Measurements from ENCODE around the gene MEX3D. TPM values are rescaled to one million over a fixed set of nuclear protein-coding genes. Genes with fewer than 3 reads are reported as not detected.

Gene MEX3D
- total RNA-seq, 1 experiment from 2014 or later, result 64.0 TPM

- no peak for ATAC-seq
- no peak overlapping the region for H3K27ac ChIP-seq (ENCODE audit: low read length)
- H4K20me1 ChIP-seq (ENCODE audit: low read length), result no peaks in the 10 kb centered on the region
- H3K9me3 ChIP-seq (ENCODE audit: low read length), result no peaks in the 10 kb centered on the region
- ChIA-PET POLR2A (ENCODE audit: unreplicated experiment) (no interaction called here), CTCF (no interaction called here)
- no peaks in the 10 kb centered on the region for H3K9me2 ChIP-seq (replicated peaks; ENCODE audit: low read length)
- H3K27me3 ChIP-seq (ENCODE audit: low read length), result no peaks in the 10 kb centered on the region
- peaks cover 3% of the 10 kb centered on the region; the same call in 1 of the 2 replicates for H3K4me1 ChIP-seq (ENCODE audit: insufficient read depth, low read length)
- peaks cover 3% of the 10 kb centered on the region; the same call in 1 of the 2 replicates for H3K79me2 ChIP-seq (ENCODE audit: low read length)
- no peak overlapping the region for H3K9ac ChIP-seq (ENCODE audit: low read length)
- no peak overlapping the region for H2AFZ ChIP-seq (ENCODE audit: low read length)
- H3F3A ChIP-seq (ENCODE audit: low read length, unreplicated experiment), result no peaks in the 10 kb centered on the region
- peak overlapping the region; percentile 85; the same call in 1 of the 2 replicates for H3K4me2 ChIP-seq (ENCODE audit: low read length)
- TF ChIP-seq, protein P1, sequence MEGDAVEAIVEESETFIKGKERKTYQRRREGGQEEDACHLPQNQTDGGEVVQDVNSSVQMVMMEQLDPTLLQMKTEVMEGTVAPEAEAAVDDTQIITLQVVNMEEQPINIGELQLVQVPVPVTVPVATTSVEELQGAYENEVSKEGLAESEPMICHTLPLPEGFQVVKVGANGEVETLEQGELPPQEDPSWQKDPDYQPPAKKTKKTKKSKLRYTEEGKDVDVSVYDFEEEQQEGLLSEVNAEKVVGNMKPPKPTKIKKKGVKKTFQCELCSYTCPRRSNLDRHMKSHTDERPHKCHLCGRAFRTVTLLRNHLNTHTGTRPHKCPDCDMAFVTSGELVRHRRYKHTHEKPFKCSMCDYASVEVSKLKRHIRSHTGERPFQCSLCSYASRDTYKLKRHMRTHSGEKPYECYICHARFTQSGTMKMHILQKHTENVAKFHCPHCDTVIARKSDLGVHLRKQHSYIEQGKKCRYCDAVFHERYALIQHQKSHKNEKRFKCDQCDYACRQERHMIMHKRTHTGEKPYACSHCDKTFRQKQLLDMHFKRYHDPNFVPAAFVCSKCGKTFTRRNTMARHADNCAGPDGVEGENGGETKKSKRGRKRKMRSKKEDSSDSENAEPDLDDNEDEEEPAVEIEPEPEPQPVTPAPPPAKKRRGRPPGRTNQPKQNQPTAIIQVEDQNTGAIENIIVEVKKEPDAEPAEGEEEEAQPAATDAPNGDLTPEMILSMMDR (conservative IDR thresholded peaks at IDR 0.05; ENCODE audit: low read depth, low read length), result no peak
- no peak for TF ChIP-seq EZH2 (IDR thresholded peaks at IDR 0.05; ENCODE audit: low read length, unreplicated experiment)
- TF ChIP-seq EZH2phosphoT487 (IDR thresholded peaks at IDR 0.05; ENCODE audit: borderline replicate concordance, low read length), result no peak
- no peaks in the 10 kb centered on the region for H3K36me3 ChIP-seq (ENCODE audit: low read depth, low read length)
- intact Hi-C loops (cut with micrococcal nuclease), result no loop called here
- no peak overlapping the region for H3K4me3 ChIP-seq (ENCODE audit: low read length)
- no peak for DNase-seq
- BruUV-seq (replicated peaks), result no TSS peak
Observed at GRCh38 chr19:1511318-1512317, 56.5 kb downstream of the MEX3D start.

DNA sequence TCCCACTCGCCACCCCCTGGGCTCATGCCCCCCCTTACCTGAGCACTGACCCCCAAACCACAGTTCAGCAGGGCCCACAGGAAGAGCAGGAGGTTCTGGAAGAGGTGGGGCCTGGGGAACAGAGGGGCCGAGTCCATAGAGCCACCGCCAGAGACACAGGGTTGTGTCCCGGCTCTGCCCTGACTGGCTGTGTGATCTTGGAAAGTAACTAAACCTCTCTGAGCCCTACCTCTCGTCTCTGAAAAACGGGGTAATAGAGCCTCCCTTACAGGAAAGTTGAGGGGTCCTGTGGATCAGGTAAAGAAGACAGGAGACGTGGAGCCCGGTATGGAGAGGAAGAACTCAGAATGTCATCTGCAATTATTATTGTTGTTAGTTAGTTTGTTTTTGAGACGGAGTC is 57.3 kb downstream of the MEX3D start:
- H3K4me3 ChIP-seq (ENCODE audit: low read length), result no peak overlapping the region
- peaks cover 3% of the 10 kb centered on the region; the same call in 1 of the 2 replicates for H3K4me1 ChIP-seq (ENCODE audit: insufficient read depth, low read length)
- DNase-seq (no peak), ATAC-seq (no peak)
- no peaks in the 10 kb centered on the region for H3K27me3 ChIP-seq (ENCODE audit: low read length)
- no peaks in the 10 kb centered on the region for H3K36me3 ChIP-seq (ENCODE audit: low read depth, low read length)
- H2AFZ ChIP-seq (ENCODE audit: low read length), result no peak overlapping the region
- no peaks in the 10 kb centered on the region for H3K9me2 ChIP-seq (replicated peaks; ENCODE audit: low read length)
- intact Hi-C loops (cut with micrococcal nuclease), result no loop called here
- H3K9me3 ChIP-seq (ENCODE audit: low read length), result no peaks in the 10 kb centered on the region
- no peaks in the 10 kb centered on the region for H3F3A ChIP-seq (ENCODE audit: low read length, unreplicated experiment)
- H3K79me2 ChIP-seq (ENCODE audit: low read length), result peaks cover 3% of the 10 kb centered on the region; the same call in 1 of the 2 replicates
- no peak overlapping the region for H3K27ac ChIP-seq (ENCODE audit: low read length)
- POLR2A ChIA-PET (ENCODE audit: unreplicated experiment), result no interaction called here
- no peak overlapping the region for H3K9ac ChIP-seq (ENCODE audit: low read length)
- TF ChIP-seq EZH2phosphoT487 (IDR thresholded peaks at IDR 0.05; ENCODE audit: borderline replicate concordance, low read length), result no peak
- no peak for TF ChIP-seq EZH2 (IDR thresholded peaks at IDR 0.05; ENCODE audit: low read length, unreplicated experiment)
- TF ChIP-seq, protein P1 (conservative IDR thresholded peaks at IDR 0.05; ENCODE audit: low read depth, low read length), result no peak
- no peaks in the 10 kb centered on the region for H4K20me1 ChIP-seq (ENCODE audit: low read length)
- CTCF ChIA-PET, result no interaction called here
- no TSS peak for BruUV-seq (replicated peaks)
- H3K4me2 ChIP-seq (ENCODE audit: low read length), result no peak overlapping the region

GRCh38 chr19:1510442-1510806 is 57.7 kb downstream of the MEX3D start:
- H3K79me2 ChIP-seq (ENCODE audit: low read length), result peaks cover 3% of the 10 kb centered on the region; the same call in 1 of the 2 replicates
- DNase-seq (no peak), ATAC-seq (no peak)
- POLR2A ChIA-PET (ENCODE audit: unreplicated experiment), result no interaction called here
- no peak overlapping the region for H3K9ac ChIP-seq (ENCODE audit: low read length)
- no TSS peak for BruUV-seq (replicated peaks)
- H3K4me2 ChIP-seq (ENCODE audit: low read length), result no peak overlapping the region
- no peak for TF ChIP-seq EZH2 (IDR thresholded peaks at IDR 0.05; ENCODE audit: low read length, unreplicated experiment)
- TF ChIP-seq, protein P1 (conservative IDR thresholded peaks at IDR 0.05; ENCODE audit: low read depth, low read length), result no peak
- no peak for TF ChIP-seq EZH2phosphoT487 (IDR thresholded peaks at IDR 0.05; ENCODE audit: borderline replicate concordance, low read length)
- no peak overlapping the region for H3K27ac ChIP-seq (ENCODE audit: low read length)
- no peaks in the 10 kb centered on the region for H3K9me2 ChIP-seq (replicated peaks; ENCODE audit: low read length)
- H3K4me3 ChIP-seq (ENCODE audit: low read length), result no peak overlapping the region
- no peaks in the 10 kb centered on the region for H3K27me3 ChIP-seq (ENCODE audit: low read length)
- CTCF ChIA-PET, result no interaction called here
- no peaks in the 10 kb centered on the region for H3K9me3 ChIP-seq (ENCODE audit: low read length)
- no peaks in the 10 kb centered on the region for H3K36me3 ChIP-seq (ENCODE audit: low read depth, low read length)
- H4K20me1 ChIP-seq (ENCODE audit: low read length), result no peaks in the 10 kb centered on the region
- H3K4me1 ChIP-seq (ENCODE audit: insufficient read depth, low read length), result peaks cover 3% of the 10 kb centered on the region; the same call in 1 of the 2 replicates
- H2AFZ ChIP-seq (ENCODE audit: low read length), result no peak overlapping the region
- intact Hi-C loops (cut with micrococcal nuclease), result no loop called here
- H3F3A ChIP-seq (ENCODE audit: low read length, unreplicated experiment), result no peaks in the 10 kb centered on the region

All from PC-3 (cell line).